HCT116 (cell line): ENCODE measurements around the gene BCAR3. TPM values are rescaled to one million over a fixed set of nuclear protein-coding genes. Genes with fewer than 3 reads are reported as not detected.
A peak's percentile ranks its signal among the peaks of the same experiment; 100 is the strongest.
"Not testable (repeated sequence)": the region's sequence is repeated elsewhere in the genome, so short reads cannot be mapped to it uniquely, and the experiment has no call there.

Source experiments
- ATAC-seq: fragments of 200-7000 bp; cut with Tn5 transposase; 2 replicates; pipeline ENCODE4 v1.9.1; 2020; ENCODE audit warnings: mild to moderate bottlenecking, moderate library complexity
- BruUV-seq: library from RNA; stranded (reverse); fragments of 400-500 nt; replicated peaks from 2 replicates; lab custom pipeline; 2021; lab: Mats Ljungman, UMichigan
- CTCF ChIA-PET: fragments of 300-600 bp; sonication (Branson Sonifier 250); formaldehyde crosslinking; loops from one replicate; lab custom pipeline; 2021; ENCODE audit warnings: antibody characterized with exemption; lab: Charles Lee
- POLR2A ChIA-PET: fragments of 300-600, 350-600 bp; sonication (Branson Sonifier 250); formaldehyde crosslinking; loops from one replicate; lab custom pipeline; 2021; ENCODE audit warnings: antibody characterized with exemption; lab: Charles Lee
- RAD21 ChIA-PET, 2 experiments: fragments of 300-600 bp; sonication (Branson Sonifier 250); formaldehyde crosslinking; loops; one replicate each; lab custom pipeline; 2023; ENCODE audit warnings: low total read pairs in 2 of 2; ENCODE audit not compliant: uncharacterized antibody in 2 of 2, unreplicated experiment in 2 of 2, low non-redundant PET in 1 of 2; lab: Charles Lee
- DNase-seq: peaks from one replicate; pipeline ENCODE4 v3.0.0-alpha.2; 2010; ENCODE audit warnings: low read depth, low spot score
- H2AFZ ChIP-seq: fragments of 200-600 bp; shearing (Covaris generic), sonication (generic); 2 replicates; pipeline ENCODE4 v1.6.1; 2017; ENCODE audit warnings: low read depth, mixed run types, mixed read lengths, antibody characterized with exemption, low read length; ENCODE audit not compliant: poor library complexity, severe bottlenecking
- H3K27ac ChIP-seq: 2 replicates; pipeline ENCODE4 v1.5.1; 2012; ENCODE audit warnings: low read depth, low read length
- H3K27me3 ChIP-seq: fragments of 200-600 bp; sonication (generic); 2 replicates; pipeline ENCODE4 v1.6.1; 2016; ENCODE audit warnings: mixed run types, low read length, mixed read lengths; ENCODE audit not compliant: insufficient read depth
- H3K36me3 ChIP-seq, 2 experiments: fragments of 200-500 bp in 1 of 2; fragments of 200-600 bp in 1 of 2; sonication (Bioruptor generic) in 1 of 2; sonication (generic) in 1 of 2; 2 replicates each; pipeline versions ENCODE4 v1.5.1 to v1.6.1; 2014 to 2016; ENCODE audit warnings: low read length in 2 of 2, inconsistent platforms in 1 of 2, mixed read lengths in 1 of 2, mixed run types in 1 of 2; ENCODE audit not compliant: insufficient read depth in 2 of 2, control insufficient read depth in 1 of 2
- H3K4me1 ChIP-seq, 2 experiments: fragments of 200-600 bp in 1 of 2; sonication (generic) in 1 of 2; 2 replicates each; pipeline versions ENCODE4 v1.5.1 to v1.6.1; 2012 to 2017; ENCODE audit warnings: low read length in 2 of 2, inconsistent platforms in 1 of 2, mild to moderate bottlenecking in 1 of 2, mixed read lengths in 1 of 2, mixed run types in 1 of 2, moderate library complexity in 1 of 2; ENCODE audit not compliant: insufficient read depth in 2 of 2, control insufficient read depth in 1 of 2
- H3K4me2 ChIP-seq: fragments of 200-600 bp; sonication (generic); 2 replicates; pipeline ENCODE4 v1.6.1; 2017; ENCODE audit warnings: mixed run types, low read length, mixed read lengths
- H3K4me3 ChIP-seq, 2 experiments: fragments of 200-600 bp in 1 of 2; sonication (generic) in 1 of 2; replicated peaks in 1 of 2; 2 replicates each; pipeline ENCODE4 v1.5.1; 2011 to 2016; ENCODE audit warnings: low read length in 2 of 2, control low read depth in 1 of 2, low read depth in 1 of 2, mild to moderate bottlenecking in 1 of 2, mixed read lengths in 1 of 2, mixed run types in 1 of 2
- H3K79me2 ChIP-seq: fragments of 200-600 bp; sonication (generic); 2 replicates; pipeline ENCODE4 v1.6.1; 2017; ENCODE audit warnings: mild to moderate bottlenecking, mixed run types, low read length, moderate library complexity, mixed read lengths; ENCODE audit not compliant: insufficient read depth
- H3K9ac ChIP-seq: fragments of 200-600 bp; sonication (generic); 2 replicates; pipeline ENCODE4 v1.6.1; 2016; ENCODE audit warnings: low read length, mixed read lengths
- H3K9me2 ChIP-seq: fragments of 200-600 bp; sonication (generic), shearing (Covaris generic); 2 replicates; pipeline ENCODE4 v1.6.1; 2017; ENCODE audit warnings: mixed run types, mild to moderate bottlenecking, moderate library complexity; ENCODE audit not compliant: insufficient read depth
- H3K9me3 ChIP-seq, 2 experiments: fragments of 200-500 bp in 1 of 2; fragments of 200-600 bp in 1 of 2; sonication (Bioruptor generic) in 1 of 2; sonication (generic) in 1 of 2; 2 replicates each; pipeline ENCODE4 v1.6.1; 2014 to 2017; ENCODE audit warnings: low read length in 2 of 2, mixed read lengths in 2 of 2, inconsistent platforms in 1 of 2, low read depth in 1 of 2, mild to moderate bottlenecking in 1 of 2, mixed run types in 1 of 2, moderate library complexity in 1 of 2; ENCODE audit not compliant: control insufficient read depth in 1 of 2, insufficient read depth in 1 of 2
- H4K20me1 ChIP-seq: fragments of 200-600 bp; sonication (generic), shearing (Covaris generic); 2 replicates; pipeline ENCODE4 v1.6.1; 2017; ENCODE audit warnings: mixed run types, mild to moderate bottlenecking, moderate library complexity; ENCODE audit not compliant: insufficient read depth
- CBX3 ChIP-seq: IDR thresholded peaks from 2 replicates; pipeline ENCODE4 v1.6.1; 2012; ENCODE audit warnings: low read depth
- CEBPB ChIP-seq: IDR thresholded peaks from 2 replicates; pipeline ENCODE4 v1.6.1; 2012; ENCODE audit warnings: low read depth
- CTCF ChIP-seq, 3 experiments: fragments of 200-600 bp in 1 of 3; sonication (generic) in 1 of 3; IDR thresholded peaks in 2 of 3; conservative IDR thresholded peaks in 1 of 3; 2 replicates each; pipeline ENCODE4 v1.5.1; 2012 to 2017; ENCODE audit warnings: low read depth in 2 of 3, low read length in 2 of 3, antibody characterized with exemption in 1 of 3, borderline replicate concordance in 1 of 3, control low read depth in 1 of 3, mild to moderate bottlenecking in 1 of 3, mixed read lengths in 1 of 3, mixed run types in 1 of 3, moderate library complexity in 1 of 3; ENCODE audit not compliant: insufficient read depth in 1 of 3
- ELF1 ChIP-seq: IDR thresholded peaks from 2 replicates; pipeline ENCODE4 v1.6.1; 2012; ENCODE audit warnings: low read depth, borderline replicate concordance
- EZH2phosphoT487 ChIP-seq: fragments of 200-600 bp; IDR thresholded peaks from 2 replicates; pipeline ENCODE4 v1.6.1; 2018; ENCODE audit warnings: antibody characterized with exemption, borderline replicate concordance
- FOSL1 ChIP-seq: IDR thresholded peaks from 2 replicates; pipeline ENCODE4 v1.6.1; 2012; ENCODE audit warnings: low read depth
- JUND ChIP-seq: IDR thresholded peaks from 2 replicates; pipeline ENCODE4 v1.6.1; 2012
- POLR2A ChIP-seq: IDR thresholded peaks from 2 replicates; pipeline ENCODE4 v1.7.0; 2011; ENCODE audit warnings: borderline replicate concordance; ENCODE audit not compliant: insufficient read depth, insufficient read length; ENCODE audit errors: extremely low read depth
- RAD21 ChIP-seq: IDR thresholded peaks from 2 replicates; pipeline ENCODE4 v1.6.1; 2012; ENCODE audit warnings: low read depth, mild to moderate bottlenecking
- SP1 ChIP-seq: IDR thresholded peaks from 2 replicates; pipeline ENCODE4 v1.6.1; 2012; ENCODE audit warnings: low read depth
- SRF ChIP-seq: IDR thresholded peaks from 2 replicates; pipeline ENCODE4 v1.6.1; 2012; ENCODE audit warnings: low read depth
- TCF7L2 ChIP-seq: IDR thresholded peaks from 2 replicates; pipeline ENCODE4 v1.7.0; 2011; ENCODE audit warnings: borderline replicate concordance, inconsistent platforms; ENCODE audit not compliant: insufficient read depth, insufficient read length; ENCODE audit errors: extremely low read depth
- ZFX ChIP-seq: fragments of 450-650 bp; IDR thresholded peaks from 2 replicates; pipeline ENCODE4 v1.6.1; 2017
- ZNF274 ChIP-seq: fragments of 200-500 bp; sonication (Bioruptor generic); IDR thresholded peaks from 2 replicates; pipeline ENCODE4 v1.6.1; 2014; ENCODE audit warnings: mild to moderate bottlenecking, low read depth, low read length, inconsistent platforms
- intact Hi-C: fragments of 100-400 bp; cut with micrococcal nuclease; formaldehyde crosslinking; loops from 2 replicates; pipeline ENCODE4 v1.10.0; 2022
- total RNA-seq: library from RNA; stranded (reverse); gene quantifications from one replicate; pipeline ENCODE4 v1.2.1, GENCODE V29; 2021; ENCODE audit not compliant: unreplicated experiment

The BCAR3 gene
- total RNA-seq, 1 experiment from 2014 or later: 24.5 TPM

- H3K9me2 ChIP-seq: no peaks in the 10 kb centered on the region
- H3K9me3 ChIP-seq: no peaks in the 10 kb centered on the region
- ATAC-seq: 0 out of 2 replicates have a peak, but pooled peaks have one; percentile 30
- no peak overlapping the region for H2AFZ ChIP-seq
- RAD21 ChIA-PET: no interaction called here
- H3K4me2 ChIP-seq: no peak overlapping the region; the same call in 1 of the 2 replicates
- CTCF ChIA-PET: interaction anchor here (0.6 kb wide), 1 partner anchor 222 kb away, joined by 3 read pairs; no protein-coding TSS in a partner anchor
- H3K4me3 ChIP-seq: no peak overlapping the region
- H3K9ac ChIP-seq: no peak overlapping the region
- POLR2A ChIA-PET: no interaction called here
- H3K4me1 ChIP-seq: peaks cover 25 to 33% of the 10 kb centered on the region in 2 experiments
- no peak overlapping the region for H3K27ac ChIP-seq
- intact Hi-C loops: no loop called here
- H3K27me3 ChIP-seq: no peaks in the 10 kb centered on the region
- peaks cover 0 to 47% of the 10 kb centered on the region in 2 experiments; a peak in 1 of 4 replicates for H3K36me3 ChIP-seq
- H4K20me1 ChIP-seq: no peaks in the 10 kb centered on the region; the same call in 1 of the 2 replicates
- no peak for DNase-seq
- BruUV-seq: no TSS peak
- no peak for TF ChIP-seq SP1
- TF ChIP-seq CTCF (IDR thresholded peaks at IDR 0.05 in 2 of 3, conservative IDR thresholded peaks at IDR 0.05 in 1 of 3; ENCODE audit: borderline replicate concordance in 1 of 3, insufficient read depth in 1 of 3, low read depth in 2 of 3, low read length in 2 of 3): no peak
- TF ChIP-seq ZFX: no peak
- TF ChIP-seq TCF7L2: no peak
- no peak for TF ChIP-seq ELF1
- no peak for TF ChIP-seq JUND
- TF ChIP-seq RAD21: no peak
- no peak for TF ChIP-seq SRF
- no peak for TF ChIP-seq ZNF274
- no peak for TF ChIP-seq FOSL1
- TF ChIP-seq POLR2A: no peak
- TF ChIP-seq CBX3: no peak
- TF ChIP-seq CEBPB: no peak
- no peak for TF ChIP-seq EZH2phosphoT487
- peaks cover 86% of the 10 kb centered on the region for H3K79me2 ChIP-seq
These were observed 89.7 kb downstream of the BCAR3 start for GRCh38 chr1:93591676-93592550.

- BruUV-seq, H3K27me3 ChIP-seq, H3K4me2 ChIP-seq, POLR2A ChIA-PET, H3K4me3 ChIP-seq, RAD21 ChIA-PET, H3K9me3 ChIP-seq, H3K9me2 ChIP-seq, H2AFZ ChIP-seq, H4K20me1 ChIP-seq, intact Hi-C loops, H3K9ac ChIP-seq, H3K27ac ChIP-seq, DNase-seq, ATAC-seq, CTCF ChIA-PET: not testable (repeated sequence)
- Histone ChIP-seq H3K36me3 (peaks cover 0 to 51% of the 10 kb centered on the region in 2 experiments; a peak in 1 of 4 replicates), H3K4me1 (peaks cover 25 to 32% of the 10 kb centered on the region in 2 experiments), H3K79me2 (peaks cover 81% of the 10 kb centered on the region)
These were observed 90.4 kb downstream of the BCAR3 start for GRCh38 chr1:93591291-93591675.
